Measurements from ENCODE around the gene HSD17B13. TPM values are rescaled to one million over a fixed set of nuclear protein-coding genes. Genes with fewer than 3 reads are reported as not detected.

HSD17B13 gene
- total RNA-seq, 1 donor: under 0.01 TPM

DNA sequence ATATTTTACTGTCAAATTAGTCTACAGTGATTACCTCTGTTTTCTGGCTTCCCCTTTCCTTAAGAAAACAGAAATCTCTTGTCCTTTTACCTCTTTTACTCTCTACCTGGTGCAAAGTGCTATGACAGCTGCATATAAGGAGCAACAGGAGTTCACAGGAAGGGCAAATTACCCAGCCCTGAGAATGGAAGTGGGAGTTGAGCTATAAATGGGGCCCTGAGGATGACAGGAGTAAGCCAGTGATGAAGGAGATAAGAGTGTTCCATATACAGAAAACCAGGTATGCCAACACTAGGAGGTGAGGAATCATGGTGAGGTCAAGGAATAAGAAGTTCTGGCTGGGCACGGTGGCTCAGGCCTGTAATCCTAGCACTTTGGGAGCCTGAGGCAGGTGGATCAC, 4.5 kb upstream of the HSD17B13 start:
- Histone ChIP-seq H3K4me3 (ENCODE audit: insufficient read depth, low read length) (no peak overlapping the region), H2AFZ (ENCODE audit: low read length) (no peak overlapping the region), H3K36me3 (ENCODE audit: insufficient read depth, low read length) (no peaks in the 10 kb centered on the region), H3K79me2 (ENCODE audit: insufficient read depth, low read length) (no peaks in the 10 kb centered on the region), H3K27me3 (ENCODE audit: insufficient read depth, low read length) (no peaks in the 10 kb centered on the region), H3K9me3 (ENCODE audit: low read depth, low read length) (no peaks in the 10 kb centered on the region), H3K4me2 (ENCODE audit: insufficient read depth, low read length) (no peak overlapping the region), H4K20me1 (ENCODE audit: insufficient read depth, low read length) (no peaks in the 10 kb centered on the region), H3K4me1 (ENCODE audit: insufficient read depth, low read length) (no peaks in the 10 kb centered on the region), H3K27ac (ENCODE audit: low read depth, low read length) (no peak overlapping the region)
- TF ChIP-seq, protein P1, sequence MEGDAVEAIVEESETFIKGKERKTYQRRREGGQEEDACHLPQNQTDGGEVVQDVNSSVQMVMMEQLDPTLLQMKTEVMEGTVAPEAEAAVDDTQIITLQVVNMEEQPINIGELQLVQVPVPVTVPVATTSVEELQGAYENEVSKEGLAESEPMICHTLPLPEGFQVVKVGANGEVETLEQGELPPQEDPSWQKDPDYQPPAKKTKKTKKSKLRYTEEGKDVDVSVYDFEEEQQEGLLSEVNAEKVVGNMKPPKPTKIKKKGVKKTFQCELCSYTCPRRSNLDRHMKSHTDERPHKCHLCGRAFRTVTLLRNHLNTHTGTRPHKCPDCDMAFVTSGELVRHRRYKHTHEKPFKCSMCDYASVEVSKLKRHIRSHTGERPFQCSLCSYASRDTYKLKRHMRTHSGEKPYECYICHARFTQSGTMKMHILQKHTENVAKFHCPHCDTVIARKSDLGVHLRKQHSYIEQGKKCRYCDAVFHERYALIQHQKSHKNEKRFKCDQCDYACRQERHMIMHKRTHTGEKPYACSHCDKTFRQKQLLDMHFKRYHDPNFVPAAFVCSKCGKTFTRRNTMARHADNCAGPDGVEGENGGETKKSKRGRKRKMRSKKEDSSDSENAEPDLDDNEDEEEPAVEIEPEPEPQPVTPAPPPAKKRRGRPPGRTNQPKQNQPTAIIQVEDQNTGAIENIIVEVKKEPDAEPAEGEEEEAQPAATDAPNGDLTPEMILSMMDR (IDR thresholded peaks at IDR 0.05; ENCODE audit: extremely low read depth, low read depth, low read length): no peak
- DNase-seq (ENCODE audit: insufficient read length, low spot score, missing footprints): no peak

DNA sequence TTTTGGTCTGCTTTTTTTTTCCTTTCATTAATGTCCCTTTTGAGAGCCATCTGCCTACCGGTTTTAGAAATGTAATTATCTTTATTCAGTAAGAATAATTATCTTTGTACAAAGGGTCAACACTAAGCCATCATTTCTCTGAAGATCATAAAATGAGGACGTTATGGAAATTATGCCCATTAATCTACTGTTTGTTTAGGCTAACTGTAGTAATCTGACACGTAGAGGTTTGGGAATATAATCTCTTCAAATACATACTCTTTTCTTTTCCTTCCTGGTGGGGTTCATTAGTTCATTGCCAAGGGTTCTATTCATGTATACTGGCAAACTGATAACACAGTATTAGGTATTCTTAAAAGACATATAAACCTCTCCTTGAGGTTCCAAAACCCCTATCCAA, 3.8 kb upstream of the HSD17B13 start:
- TF ChIP-seq, protein P1 (IDR thresholded peaks at IDR 0.05; ENCODE audit: extremely low read depth, low read depth, low read length): no peak
- DNase-seq (ENCODE audit: insufficient read length, low spot score, missing footprints): peak; percentile 37
- Histone ChIP-seq H3K27ac (ENCODE audit: low read depth, low read length) (no peak overlapping the region), H3K27me3 (ENCODE audit: insufficient read depth, low read length) (no peaks in the 10 kb centered on the region), H4K20me1 (ENCODE audit: insufficient read depth, low read length) (no peaks in the 10 kb centered on the region), H3K79me2 (ENCODE audit: insufficient read depth, low read length) (no peaks in the 10 kb centered on the region), H2AFZ (ENCODE audit: low read length) (no peak overlapping the region), H3K4me1 (ENCODE audit: insufficient read depth, low read length) (no peaks in the 10 kb centered on the region), H3K4me2 (ENCODE audit: insufficient read depth, low read length) (no peak overlapping the region), H3K36me3 (ENCODE audit: insufficient read depth, low read length) (no peaks in the 10 kb centered on the region), H3K9me3 (ENCODE audit: low read depth, low read length) (no peaks in the 10 kb centered on the region), H3K4me3 (ENCODE audit: insufficient read depth, low read length) (no peak overlapping the region)

- Histone ChIP-seq H2AFZ (ENCODE audit: low read length) (no peak overlapping the region), H3K36me3 (ENCODE audit: insufficient read depth, low read length) (no peaks in the 10 kb centered on the region), H3K27ac (ENCODE audit: low read depth, low read length) (no peak overlapping the region), H3K27me3 (ENCODE audit: insufficient read depth, low read length) (no peaks in the 10 kb centered on the region), H4K20me1 (ENCODE audit: insufficient read depth, low read length) (no peaks in the 10 kb centered on the region), H3K4me2 (ENCODE audit: insufficient read depth, low read length) (no peak overlapping the region), H3K4me1 (ENCODE audit: insufficient read depth, low read length) (no peaks in the 10 kb centered on the region), H3K79me2 (ENCODE audit: insufficient read depth, low read length) (no peaks in the 10 kb centered on the region), H3K4me3 (ENCODE audit: insufficient read depth, low read length) (no peak overlapping the region), H3K9me3 (ENCODE audit: low read depth, low read length) (no peaks in the 10 kb centered on the region)
- no peak for DNase-seq (ENCODE audit: insufficient read length, low spot score, missing footprints)
- TF ChIP-seq, protein P1 (IDR thresholded peaks at IDR 0.05; ENCODE audit: extremely low read depth, low read depth, low read length): no peak
These were observed 794 bp downstream of the HSD17B13 start for GRCh38 chr4:87321888-87322287.

DNA sequence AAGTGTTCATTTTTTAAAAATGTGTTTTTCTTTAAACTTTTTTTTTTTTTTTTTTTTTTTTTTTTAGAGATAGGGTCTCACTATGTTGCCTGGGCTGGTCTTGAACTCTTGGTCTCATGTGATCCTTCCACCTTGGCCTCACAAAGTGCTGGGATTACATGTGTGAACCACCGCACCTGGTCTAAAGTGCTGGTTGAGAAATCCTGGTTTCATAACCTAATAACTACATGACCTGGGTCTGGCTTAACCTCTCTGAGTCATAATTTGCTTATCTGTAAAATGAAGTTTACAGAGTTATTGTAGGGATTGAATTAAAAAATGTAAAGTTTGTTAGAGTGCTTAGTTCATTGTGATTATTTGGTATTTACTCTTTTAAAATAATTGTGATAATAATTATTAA, 5.2 kb downstream of the HSD17B13 start:
- Histone ChIP-seq H3K36me3 (ENCODE audit: insufficient read depth, low read length) (no peaks in the 10 kb centered on the region), H3K4me2 (ENCODE audit: insufficient read depth, low read length) (no peak overlapping the region), H3K4me3 (ENCODE audit: insufficient read depth, low read length) (no peak overlapping the region), H3K9me3 (ENCODE audit: low read depth, low read length) (no peaks in the 10 kb centered on the region), H3K27me3 (ENCODE audit: insufficient read depth, low read length) (no peaks in the 10 kb centered on the region), H3K4me1 (ENCODE audit: insufficient read depth, low read length) (no peaks in the 10 kb centered on the region), H2AFZ (ENCODE audit: low read length) (no peak overlapping the region), H4K20me1 (ENCODE audit: insufficient read depth, low read length) (no peaks in the 10 kb centered on the region), H3K79me2 (ENCODE audit: insufficient read depth, low read length) (no peaks in the 10 kb centered on the region), H3K27ac (ENCODE audit: low read depth, low read length) (no peak overlapping the region)
- no peak for DNase-seq (ENCODE audit: insufficient read length, low spot score, missing footprints)
- TF ChIP-seq, protein P1 (IDR thresholded peaks at IDR 0.05; ENCODE audit: extremely low read depth, low read depth, low read length): no peak

All from osteoblast (primary cell).